GM19240 (cell line): ENCODE data around the gene PRPF8.
A peak's percentile ranks its signal among the peaks of the same experiment; 100 is the strongest.

Experiments
- DNase-seq: peaks from one replicate; pipeline ENCODE4 v3.0.0; 2011; ENCODE audit warnings: low spot score; ENCODE audit not compliant: insufficient read length

PRPF8 gene

GRCh38 chr17:1645207-1646171 is 39.2 kb downstream of the PRPF8 start, which contains the start of gene SCARF1:
Gene SCARF1, minus strand, starts transcription at chr17:1645732. Its CDS starts 35 bp downstream, at chr17:1645697.
- no peak for DNase-seq

DNA sequence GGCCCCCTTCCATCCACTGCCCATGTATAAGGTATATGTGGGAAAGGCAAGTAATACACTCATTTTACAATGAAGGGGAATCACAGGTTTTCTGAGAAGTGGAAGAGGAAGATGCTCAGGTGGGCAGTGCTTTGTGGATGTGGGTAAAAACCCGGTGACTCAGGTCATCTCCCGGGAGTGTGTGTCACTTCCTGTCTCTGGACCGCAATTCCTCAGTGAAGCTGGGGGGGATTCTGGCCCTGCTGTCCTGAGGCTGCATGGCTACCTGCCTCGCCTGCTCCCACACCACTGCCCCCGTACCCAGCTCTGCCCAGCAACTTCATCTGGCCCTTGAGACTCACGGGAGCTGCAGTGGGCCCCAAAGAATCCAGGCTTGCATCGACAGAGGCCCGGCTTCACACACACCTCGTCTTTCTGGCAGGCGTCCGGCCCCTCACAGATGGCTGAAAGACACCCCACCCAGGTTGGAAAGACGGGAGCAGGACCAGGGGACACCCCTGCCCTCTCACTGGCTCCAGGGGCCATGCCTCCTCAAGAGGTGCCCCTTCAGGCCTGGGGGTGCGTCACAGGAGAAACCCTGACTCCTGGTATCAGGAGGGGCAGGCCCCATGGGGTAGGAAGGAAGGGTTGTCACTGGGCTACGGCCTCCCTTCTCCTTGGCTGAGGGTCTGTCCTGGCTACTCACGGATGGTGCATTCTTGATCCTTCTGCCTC is 40.0 kb downstream of the PRPF8 start:
- peak; percentile 73 for DNase-seq

GRCh38 chr17:1643999-1644492 is 40.6 kb downstream of the PRPF8 start:
- no peak for DNase-seq

DNA sequence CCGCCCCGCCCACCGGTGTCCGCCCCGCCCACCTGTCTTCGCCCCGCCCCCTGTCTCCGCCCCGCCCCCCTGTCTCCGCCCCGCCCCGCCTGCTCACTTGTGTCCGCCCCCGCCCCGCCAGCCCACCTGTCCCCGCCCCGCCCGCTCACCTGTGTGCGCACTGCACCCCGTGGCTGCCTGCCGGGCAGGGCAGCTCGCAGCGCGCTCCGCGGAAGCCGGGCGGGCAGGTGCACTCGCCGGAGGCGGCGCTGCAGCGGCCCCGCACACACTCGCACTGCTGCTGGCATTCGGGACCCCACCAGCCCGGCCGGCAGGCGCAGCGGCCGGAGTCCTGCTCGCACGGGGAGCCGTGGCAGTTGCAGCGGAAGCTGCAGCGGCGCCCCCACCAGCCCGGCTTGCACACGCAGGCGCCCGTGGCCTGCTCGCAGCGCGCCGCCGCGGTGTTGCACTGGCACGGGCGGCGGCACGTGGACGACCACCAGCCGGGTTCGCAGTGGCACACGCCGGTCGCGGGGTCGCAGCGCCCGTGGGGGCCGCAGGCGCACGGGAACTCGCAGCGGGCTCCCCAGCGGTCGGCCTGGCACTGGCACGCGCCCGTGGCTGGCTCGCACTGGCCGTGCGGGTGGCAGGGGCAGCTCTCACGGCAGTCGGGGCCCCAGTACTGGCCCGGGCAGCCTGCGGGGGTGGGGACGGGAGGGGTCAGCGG is 41.2 kb downstream of the PRPF8 start:
- peak; percentile 52 for DNase-seq

DNA sequence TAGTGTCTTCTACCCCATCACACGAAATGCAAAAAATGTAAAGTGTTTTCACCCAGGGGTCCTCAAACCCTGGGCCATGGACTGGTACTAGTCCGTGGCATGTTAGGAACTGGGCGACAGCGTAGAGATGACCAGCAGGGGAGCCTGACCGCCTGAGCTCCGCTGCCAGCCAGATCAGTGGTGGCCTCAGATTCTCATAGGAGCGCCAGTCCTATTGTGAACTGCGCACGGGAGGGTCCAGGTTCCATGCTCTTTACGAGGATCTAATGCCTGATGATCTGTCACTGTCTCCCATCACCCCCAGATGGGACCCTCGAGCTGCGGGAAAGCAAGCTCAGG is 43.6 kb downstream of the PRPF8 start:
- DNase-seq: no peak

GRCh38 chr17:1640329-1641064 is 44.2 kb downstream of the PRPF8 start:
- no peak for DNase-seq

DNA sequence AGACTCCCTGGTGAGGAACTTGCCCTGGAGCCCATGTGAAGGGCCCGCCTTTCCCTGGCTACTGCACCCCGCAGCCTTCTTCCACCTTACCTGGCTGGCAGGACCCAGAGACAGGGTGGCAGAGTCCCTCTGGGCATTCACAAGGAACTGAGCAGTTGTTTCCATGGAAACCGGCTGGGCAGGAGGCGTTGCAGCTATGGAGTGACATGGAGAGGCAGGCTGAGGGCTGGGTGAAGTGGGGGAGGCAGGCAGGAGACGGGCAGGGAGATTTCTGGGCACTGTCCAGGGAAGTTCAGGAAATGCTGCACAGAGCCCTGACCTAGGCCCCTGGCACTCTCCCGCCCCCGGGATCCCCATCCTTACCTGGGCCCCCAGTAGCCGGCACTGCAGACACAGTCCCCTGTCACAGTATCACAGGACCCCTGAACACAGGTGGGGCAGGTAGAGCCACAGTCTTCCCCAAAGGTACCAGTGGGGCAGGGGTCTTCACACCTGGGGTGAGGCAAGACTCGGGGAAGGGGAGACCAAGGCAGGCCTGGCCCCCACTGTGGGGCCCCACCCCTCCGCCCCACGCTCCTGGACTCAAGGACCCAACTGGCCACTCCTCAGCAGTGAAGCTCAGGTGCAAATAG is 45.0 kb downstream of the PRPF8 start:
- DNase-seq: no peak

DNA sequence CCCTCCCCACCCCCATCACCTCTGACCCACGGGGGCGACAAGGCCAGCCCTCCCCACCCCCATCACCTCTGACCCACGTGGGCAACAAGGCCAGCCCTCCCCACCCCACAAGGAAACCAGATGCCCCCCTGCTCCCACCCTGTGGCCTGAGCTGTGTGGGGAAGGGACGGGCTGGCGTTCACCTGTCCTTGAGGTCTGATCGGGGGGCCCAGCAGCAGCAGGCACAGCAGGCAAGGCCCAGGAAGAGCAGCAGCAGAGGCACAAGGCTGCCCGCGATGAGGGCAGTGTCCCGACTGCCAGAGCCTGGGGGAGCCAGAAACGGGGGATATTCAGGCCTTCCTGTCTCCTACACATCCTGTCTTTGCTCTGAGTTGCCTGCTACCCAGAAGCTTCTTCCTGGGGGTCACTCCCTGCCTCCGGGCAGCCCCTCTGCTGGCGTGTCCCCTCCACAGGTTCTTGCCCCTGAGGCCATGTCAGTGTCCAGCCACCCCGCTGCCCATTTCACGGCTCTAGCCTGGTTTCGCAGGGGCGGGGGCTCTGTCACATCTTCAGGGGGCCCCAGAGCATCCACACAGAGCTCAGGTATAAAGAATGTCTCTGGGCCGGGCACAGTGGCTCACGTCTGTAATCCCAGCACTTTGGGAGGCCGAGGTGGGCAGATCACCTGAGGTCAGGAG is 45.9 kb downstream of the PRPF8 start:
- no peak for DNase-seq

- DNase-seq: no peak
These were observed 46.5 kb downstream of the PRPF8 start for GRCh38 chr17:1638171-1638590.

- no peak for DNase-seq
These were observed 47.9 kb downstream of the PRPF8 start for GRCh38 chr17:1636732-1637285.

DNA sequence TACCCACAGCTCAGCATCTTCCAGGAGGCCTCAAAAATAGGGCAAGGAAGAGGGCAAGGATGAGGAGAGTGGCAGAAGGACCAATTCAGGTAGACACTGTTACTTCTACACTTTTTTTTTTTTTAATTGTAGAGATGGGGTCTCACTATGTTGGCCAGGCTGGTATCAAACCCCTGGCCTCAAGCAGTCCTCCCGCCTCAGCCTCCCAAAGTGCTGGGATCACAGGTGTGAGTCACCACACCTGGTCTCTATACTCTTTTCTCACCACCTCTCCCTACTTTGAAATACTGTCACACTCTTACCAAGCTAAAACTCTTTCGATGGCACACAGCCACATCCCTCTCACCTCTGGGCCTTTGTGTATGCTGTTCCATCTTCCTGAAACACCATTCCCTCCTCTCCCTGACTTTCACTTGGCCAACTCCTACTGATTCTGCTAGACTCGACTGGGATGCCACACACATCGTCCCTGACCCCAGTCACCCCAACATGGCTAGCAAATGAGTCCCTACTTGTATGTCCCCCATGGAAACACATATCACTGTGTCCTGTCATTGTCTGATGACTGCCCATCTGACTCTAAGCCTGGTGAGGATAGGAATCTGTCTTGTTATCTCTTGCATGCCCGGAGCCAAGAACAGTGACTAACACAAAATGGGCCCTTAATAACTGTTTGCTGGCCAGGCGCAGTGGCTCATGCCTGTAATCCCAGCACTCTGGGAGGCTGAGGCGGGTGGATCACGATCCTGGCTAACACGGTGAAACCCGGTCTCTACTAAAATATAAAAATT is 48.8 kb downstream of the PRPF8 start:
- no peak for DNase-seq

DNA sequence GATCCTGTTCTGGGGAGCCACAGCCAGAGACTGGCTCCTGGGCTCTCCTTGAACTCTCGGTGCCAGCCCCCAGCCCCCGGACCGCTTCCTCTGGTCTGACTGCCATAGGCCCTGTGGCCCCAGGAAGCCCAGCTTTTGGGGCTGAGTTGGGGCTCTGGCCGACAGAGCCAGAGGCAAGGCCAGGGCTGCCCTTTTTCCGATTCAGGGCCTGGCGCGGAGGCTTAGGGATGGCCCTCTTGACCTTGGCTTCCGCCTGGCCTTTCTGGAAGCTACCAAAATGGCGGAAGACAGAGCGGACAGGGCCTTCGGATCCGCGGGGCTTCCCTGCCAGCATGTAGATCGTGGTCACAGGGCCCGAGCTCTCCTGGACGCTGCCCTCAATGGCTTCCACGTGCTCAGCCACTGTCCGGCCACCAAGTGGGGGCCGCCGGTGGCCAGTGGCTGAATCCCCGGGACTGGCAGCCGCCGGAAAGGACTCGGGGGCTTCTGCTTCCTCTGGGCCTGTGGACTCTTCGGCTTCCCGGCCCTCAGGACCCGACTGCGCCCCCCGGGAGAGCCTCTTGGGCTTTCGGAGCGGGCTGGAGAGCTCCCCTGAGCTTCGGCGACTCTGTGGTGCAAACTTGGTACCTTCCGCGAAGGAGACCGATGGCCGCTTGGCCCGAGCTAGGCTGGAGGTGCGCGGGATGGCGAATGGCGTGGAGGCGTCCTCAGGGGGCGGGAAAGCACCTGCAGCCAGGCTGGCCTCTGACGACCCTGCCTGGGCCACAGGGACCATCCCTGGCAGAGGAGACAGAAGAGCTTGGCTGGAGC is 49.6 kb downstream of the PRPF8 start:
- DNase-seq: no peak

GRCh38 chr17:1630662-1631061 is 54.0 kb downstream of the PRPF8 start:
- DNase-seq: no peak

DNA sequence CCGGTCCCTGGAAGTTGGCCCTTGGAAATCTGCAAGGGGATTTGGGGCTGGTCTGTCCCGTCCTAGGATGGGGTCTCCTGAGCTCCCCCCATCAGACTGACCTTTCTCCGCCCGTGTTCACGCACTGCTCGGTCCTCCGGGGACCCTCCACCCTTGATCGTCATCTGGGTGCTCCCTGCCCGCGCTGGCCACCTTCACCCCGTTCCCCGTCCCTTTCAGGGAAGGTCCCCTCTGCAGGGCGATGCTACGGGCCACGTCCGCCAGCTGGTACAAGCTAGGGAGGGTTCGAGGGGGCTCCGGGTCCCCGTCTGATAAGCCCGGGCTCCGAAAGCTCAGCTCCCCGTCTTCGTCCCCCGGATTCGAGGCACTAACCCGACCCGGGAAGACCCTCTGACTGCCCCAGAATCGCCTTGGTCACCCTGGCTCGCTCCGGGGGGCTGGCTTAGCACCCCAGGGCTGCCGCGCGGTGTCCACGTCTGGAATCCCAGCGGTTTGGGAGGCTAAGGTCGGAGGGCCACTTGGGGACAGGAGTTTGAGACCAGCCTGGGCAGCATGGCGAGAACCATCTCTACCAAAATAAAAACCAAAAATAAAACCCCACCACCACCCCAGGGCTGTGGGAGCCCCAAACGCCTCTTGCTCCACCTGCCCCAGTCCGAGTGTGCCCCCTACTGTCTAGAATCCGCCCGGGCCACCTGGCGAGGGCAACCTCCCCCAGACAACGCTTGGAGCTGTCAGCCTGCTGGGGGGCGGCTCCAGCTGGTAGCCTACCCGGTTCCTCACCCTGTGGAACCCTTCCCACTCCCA is 55.0 kb downstream of the PRPF8 start:
- DNase-seq: peak; percentile 67

DNA sequence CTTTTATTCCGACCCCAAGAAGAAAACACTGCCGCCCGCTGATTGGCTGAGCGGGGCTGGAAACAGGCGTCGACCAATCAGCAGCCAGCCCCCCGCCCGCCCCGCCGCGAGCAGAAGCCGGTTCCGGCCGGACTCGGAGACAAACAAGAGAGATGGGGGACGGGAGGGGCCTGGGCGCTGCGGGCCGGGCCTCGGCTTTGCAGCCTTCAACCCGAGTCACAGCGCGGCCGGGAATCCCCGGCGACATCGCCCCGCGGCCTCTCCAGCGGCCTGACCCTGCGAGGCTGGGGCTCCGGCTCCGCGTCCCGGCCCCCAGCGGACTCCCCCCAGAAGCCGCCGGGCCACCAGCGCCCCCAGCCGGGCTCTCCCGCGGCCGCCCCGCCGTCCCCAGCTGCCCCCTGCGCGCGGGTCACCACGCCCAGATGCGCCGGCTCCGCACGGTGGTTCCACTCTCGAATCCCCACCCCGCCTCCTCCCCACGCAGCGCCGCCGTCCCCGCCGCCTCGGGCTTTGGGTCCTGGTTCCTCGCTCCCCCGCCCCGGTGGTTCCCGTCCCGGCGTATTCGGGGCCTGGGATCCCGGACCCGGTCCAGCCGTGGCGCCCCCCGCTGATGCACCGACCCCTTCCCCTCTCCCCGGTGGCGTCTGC is 55.7 kb downstream of the PRPF8 start:
- DNase-seq: peak; percentile 95

DNA sequence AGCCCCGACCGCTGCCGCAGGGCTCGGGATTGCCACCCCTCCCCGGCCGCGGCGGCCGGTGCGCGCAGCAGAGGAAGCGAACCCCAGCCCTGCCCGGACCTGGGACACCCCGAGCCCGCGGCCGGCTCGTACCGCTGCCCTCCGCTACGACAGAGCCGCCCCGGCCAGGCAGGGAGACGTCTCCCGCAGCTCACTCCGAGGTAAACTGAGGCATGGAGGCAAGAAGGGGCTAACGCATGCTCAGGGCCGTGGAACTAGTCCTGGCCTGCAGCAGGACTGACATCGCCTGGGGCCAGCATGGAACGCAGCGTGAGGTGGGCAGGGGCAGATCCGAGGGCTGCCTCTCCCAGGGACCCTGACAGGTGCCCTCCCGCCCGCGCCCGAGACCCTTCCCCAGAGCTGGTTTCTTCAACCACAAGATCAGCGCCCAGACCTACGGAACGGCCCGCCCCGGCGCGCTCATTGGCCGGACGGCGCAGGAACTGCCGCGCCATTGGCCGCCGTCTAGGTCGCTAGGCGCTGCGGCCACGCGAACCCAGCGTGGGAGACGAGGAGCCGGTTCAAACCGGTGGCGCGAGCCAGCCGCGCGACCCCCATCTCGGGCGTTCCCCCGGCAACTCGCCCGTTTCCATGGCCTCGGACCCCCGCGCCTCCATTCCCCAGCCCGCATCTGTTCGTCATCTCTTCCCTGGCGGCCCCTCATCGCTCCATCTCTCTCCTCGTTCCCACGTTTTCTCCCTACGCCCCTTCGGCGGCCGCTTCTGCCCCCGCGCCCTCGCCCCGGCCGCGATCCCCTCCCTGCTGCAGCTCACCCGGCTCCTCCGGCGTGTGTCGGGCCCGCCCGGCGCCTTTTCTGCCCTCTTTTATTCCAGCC is 56.4 kb downstream of the PRPF8 start, which contains the start of gene SLC43A2:
TSS of gene SLC43A2 (minus strand) at position 853 of the 874 bp plus-strand sequence. CDS start 960 bp downstream, outside the sequence.
- peak; percentile 91 for DNase-seq
